Trophoblast cell (in vitro differentiated cells and primary cell): ENCODE measurements around the gene LHFPL4.
"Not testable (repeated sequence)": the region's sequence is repeated elsewhere in the genome, so short reads cannot be mapped to it uniquely, and the experiment has no call there.

ENCODE experiments used
- DNase-seq, 2 donors: peaks; one replicate each; pipeline ENCODE4 v3.0.0-alpha.2; 2016
- H2AFZ ChIP-seq: 2 replicates; pipeline ENCODE4 v1.6.1; 2013; ENCODE audit warnings: low read length, moderate library complexity, mild to moderate bottlenecking; ENCODE audit not compliant: insufficient read depth, poor library complexity
- H2AK5ac ChIP-seq: 2 replicates; pipeline ENCODE4 v1.6.1; 2013; ENCODE audit warnings: mild to moderate bottlenecking, low read length
- H2BK120ac ChIP-seq: 2 replicates; pipeline ENCODE4 v1.6.1; 2013; ENCODE audit warnings: low read length, mild to moderate bottlenecking, moderate library complexity; ENCODE audit not compliant: insufficient read depth, poor library complexity
- H2BK12ac ChIP-seq: 2 replicates; pipeline ENCODE4 v1.6.1; 2013; ENCODE audit warnings: mild to moderate bottlenecking, low read length, moderate library complexity
- H2BK5ac ChIP-seq: 2 replicates; pipeline ENCODE4 v1.6.1; 2013; ENCODE audit warnings: low read length, low read depth, moderate library complexity, mild to moderate bottlenecking; ENCODE audit not compliant: poor library complexity
- H3K14ac ChIP-seq: 2 replicates; pipeline ENCODE4 v1.6.1; 2013; ENCODE audit warnings: mild to moderate bottlenecking, low read length
- H3K18ac ChIP-seq: 2 replicates; pipeline ENCODE4 v1.6.1; 2013; ENCODE audit warnings: mild to moderate bottlenecking, low read length
- H3K23ac ChIP-seq: 2 replicates; pipeline ENCODE4 v1.6.1; 2013; ENCODE audit warnings: low read length
- H3K27ac ChIP-seq: 2 replicates; pipeline ENCODE4 v1.5.1; 2013; ENCODE audit warnings: low read depth, mild to moderate bottlenecking, inconsistent platforms, low read length, moderate library complexity
- H3K27me3 ChIP-seq: 2 replicates; pipeline ENCODE4 v1.6.1; 2013; ENCODE audit warnings: inconsistent platforms, mild to moderate bottlenecking, low read length, moderate library complexity; ENCODE audit not compliant: insufficient read depth
- H3K36me3 ChIP-seq, 2 experiments: 1 replicate in 1 of 2; 2 replicates in 1 of 2; pipeline ENCODE4 v1.6.1; 2013; ENCODE audit warnings: low read length in 2 of 2, mild to moderate bottlenecking in 2 of 2, moderate library complexity in 1 of 2; ENCODE audit not compliant: insufficient read depth in 2 of 2, control insufficient read depth in 1 of 2
- H3K4ac ChIP-seq: 2 replicates; pipeline ENCODE4 v1.6.1; 2013; ENCODE audit warnings: low read depth, mild to moderate bottlenecking, low read length, moderate library complexity
- H3K4me1 ChIP-seq, 2 experiments: 1 replicate in 1 of 2; 2 replicates in 1 of 2; pipeline ENCODE4 v1.6.1; 2013; ENCODE audit warnings: low read length in 2 of 2, mild to moderate bottlenecking in 2 of 2, moderate library complexity in 1 of 2; ENCODE audit not compliant: insufficient read depth in 2 of 2, control insufficient read depth in 1 of 2
- H3K4me2 ChIP-seq: 2 replicates; pipeline ENCODE4 v1.6.1; 2013; ENCODE audit warnings: inconsistent platforms, mild to moderate bottlenecking, low read length, moderate library complexity
- H3K4me3 ChIP-seq: 2 replicates; pipeline ENCODE4 v1.5.1; 2013; ENCODE audit warnings: mild to moderate bottlenecking, low read depth, low read length, inconsistent platforms
- H3K79me1 ChIP-seq: one replicate; pipeline ENCODE4 v1.6.1; 2013; ENCODE audit warnings: low read length
- H3K79me2 ChIP-seq: 2 replicates; pipeline ENCODE4 v1.6.1; 2013; ENCODE audit warnings: low read length, mild to moderate bottlenecking; ENCODE audit not compliant: control insufficient read depth, insufficient read depth, poor library complexity
- H3K9ac ChIP-seq: 2 replicates; pipeline ENCODE4 v1.6.1; 2013; ENCODE audit warnings: mild to moderate bottlenecking, low read length
- H3K9me3 ChIP-seq: 2 replicates; pipeline ENCODE4 v1.6.1; 2013; ENCODE audit warnings: low read depth, mild to moderate bottlenecking, control low read depth, inconsistent platforms, low read length; ENCODE audit not compliant: insufficient read depth
- H4K12ac ChIP-seq: 2 replicates; pipeline ENCODE4 v1.6.1; 2013; ENCODE audit warnings: low read depth, mild to moderate bottlenecking, low read length, moderate library complexity
- H4K8ac ChIP-seq: 2 replicates; pipeline ENCODE4 v1.6.1; 2013; ENCODE audit warnings: low read depth, mild to moderate bottlenecking, low read length, moderate library complexity
- H4K91ac ChIP-seq: one replicate; pipeline ENCODE4 v1.6.1; 2013; ENCODE audit warnings: low read depth, mild to moderate bottlenecking, low read length, moderate library complexity
- WGBS: extraction: QIAGEN DNeasy Blood & Tissue Kit; methylation state at CpG from one replicate; pipeline ENCODE4 v1.1.7; 2013; ENCODE audit warnings: missing lambda C conversion rate; ENCODE audit not compliant: insufficient read length, insufficient coverage; ENCODE audit errors: extremely low coverage; 5-methylcytosine and 5-hydroxymethylcytosine counted together

LHFPL4 gene

DNA sequence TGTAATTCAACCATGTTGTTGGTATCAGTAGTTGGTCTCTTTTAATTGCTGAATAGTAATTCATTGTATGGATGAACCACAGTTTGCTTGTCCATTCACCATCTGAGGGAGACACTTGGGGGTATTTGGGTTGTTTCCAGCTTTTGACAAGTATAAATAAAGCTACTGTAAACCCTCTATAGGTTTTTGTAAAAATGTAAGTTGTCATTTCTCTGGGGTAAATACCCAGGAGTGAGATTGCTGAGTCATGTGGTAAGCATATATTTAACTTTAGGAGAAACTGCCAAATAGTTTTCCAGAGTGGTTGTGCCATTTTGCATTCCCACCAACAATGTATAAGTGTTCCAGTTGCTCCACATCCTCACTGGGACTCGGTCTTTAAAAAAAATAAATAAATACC lies 15.4 kb upstream of the LHFPL4 start:
- WGBS = no CpG with 5 or more reads among the region's 1 CpG
- Histone ChIP-seq H3K4ac (no peak overlapping the region), H3K9ac (no peak overlapping the region), H2AFZ (no peak overlapping the region), H3K27ac (no peak overlapping the region), H3K4me2 (no peak overlapping the region), H3K27me3 (no peaks in the 10 kb centered on the region), H3K4me1 (no peaks in the 10 kb centered on the region), H2BK12ac (no peak overlapping the region), H2AK5ac (no peak overlapping the region), H4K12ac (no peak overlapping the region), H2BK5ac (no peak overlapping the region), H3K18ac (no peak overlapping the region), H3K4me3 (no peak overlapping the region), H2BK120ac (no peak overlapping the region), H3K23ac (no peak overlapping the region), H3K79me2 (no peaks in the 10 kb centered on the region), H3K79me1 (no peaks in the 10 kb centered on the region), H3K14ac (no peak overlapping the region), H3K36me3 (no peaks in the 10 kb centered on the region), H4K8ac (no peak overlapping the region), H4K91ac (no peak overlapping the region), H3K9me3 (no peaks in the 10 kb centered on the region)
- no peak for DNase-seq

DNA sequence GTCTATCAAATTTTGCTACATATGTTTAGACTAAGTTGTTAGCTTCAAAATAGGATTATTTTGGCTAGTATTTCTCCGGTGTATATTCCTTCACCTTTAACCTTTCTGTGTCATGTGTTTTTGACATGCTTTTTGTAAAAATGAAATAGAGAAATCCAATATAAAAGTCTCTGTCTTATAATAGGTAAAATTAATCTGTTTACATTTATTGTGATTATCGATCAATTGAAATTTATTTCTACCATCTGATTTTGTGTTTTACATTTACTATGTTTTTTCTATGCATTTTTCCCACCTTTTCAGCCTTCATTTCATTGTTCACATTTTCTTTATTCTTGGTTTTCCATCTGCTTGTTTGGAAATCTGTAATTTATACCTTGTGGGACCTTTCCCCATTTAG lies 11.7 kb upstream of the LHFPL4 start:
- Histone ChIP-seq H3K4me3 (no peak overlapping the region), H2BK12ac (no peak overlapping the region), H3K4me2 (no peak overlapping the region), H2AK5ac (no peak overlapping the region), H3K4ac (no peak overlapping the region), H4K8ac (no peak overlapping the region), H2AFZ (no peak overlapping the region), H3K27me3 (no peaks in the 10 kb centered on the region), H4K91ac (no peak overlapping the region), H3K18ac (no peak overlapping the region), H3K36me3 (no peaks in the 10 kb centered on the region), H4K12ac (no peak overlapping the region), H2BK5ac (no peak overlapping the region), H3K23ac (no peak overlapping the region), H3K14ac (no peak overlapping the region), H3K9ac (no peak overlapping the region), H3K27ac (no peak overlapping the region), H2BK120ac (no peak overlapping the region), H3K79me2 (no peaks in the 10 kb centered on the region), H3K9me3 (no peaks in the 10 kb centered on the region), H3K79me1 (no peaks in the 10 kb centered on the region), H3K4me1 (no peaks in the 10 kb centered on the region)
- DNase-seq = no peak
- no CpG with 5 or more reads among the region's 2 CpGs for WGBS

DNA sequence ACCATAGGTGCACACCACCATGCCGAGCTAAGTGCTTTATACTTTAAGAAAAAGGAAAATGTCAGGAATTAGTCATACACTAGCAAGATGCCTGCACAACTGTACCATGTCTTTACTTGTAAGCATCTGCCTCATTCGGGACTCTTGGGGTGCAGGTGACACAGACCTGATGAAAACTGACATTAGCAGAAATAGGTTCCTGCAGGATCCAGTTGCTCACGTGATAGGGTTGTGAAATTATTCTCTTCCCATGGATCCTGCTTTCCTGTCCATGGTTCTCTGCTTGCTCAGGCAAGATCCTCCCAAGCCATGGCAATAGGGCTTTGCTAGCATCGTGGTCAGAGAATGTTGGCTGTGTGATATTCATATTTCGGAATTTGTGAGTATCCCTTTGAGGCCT lies 10.2 kb upstream of the LHFPL4 start:
- no peak overlapping the region for H2BK5ac ChIP-seq
- H2AK5ac ChIP-seq = no peak overlapping the region
- no peak overlapping the region for H2AFZ ChIP-seq
- H3K4me3 ChIP-seq = no peak overlapping the region
- H3K4me1 ChIP-seq = no peaks in the 10 kb centered on the region
- no peaks in the 10 kb centered on the region for H3K27me3 ChIP-seq
- no peak overlapping the region for H3K23ac ChIP-seq
- DNase-seq = no peak
- no peak overlapping the region for H3K14ac ChIP-seq
- no peaks in the 10 kb centered on the region for H3K79me1 ChIP-seq
- H2BK120ac ChIP-seq = no peak overlapping the region
- no peak overlapping the region for H3K4me2 ChIP-seq
- H3K18ac ChIP-seq = no peak overlapping the region
- no peak overlapping the region for H3K4ac ChIP-seq
- H2BK12ac ChIP-seq = no peak overlapping the region
- H3K79me2 ChIP-seq = no peaks in the 10 kb centered on the region
- no peak overlapping the region for H4K12ac ChIP-seq
- no peak overlapping the region for H4K91ac ChIP-seq
- H3K27ac ChIP-seq = no peak overlapping the region
- no CpG with 5 or more reads among the region's 5 CpGs for WGBS
- H4K8ac ChIP-seq = no peak overlapping the region
- no peaks in the 10 kb centered on the region for H3K36me3 ChIP-seq
- no peak overlapping the region for H3K9ac ChIP-seq
- H3K9me3 ChIP-seq = no peaks in the 10 kb centered on the region

DNA sequence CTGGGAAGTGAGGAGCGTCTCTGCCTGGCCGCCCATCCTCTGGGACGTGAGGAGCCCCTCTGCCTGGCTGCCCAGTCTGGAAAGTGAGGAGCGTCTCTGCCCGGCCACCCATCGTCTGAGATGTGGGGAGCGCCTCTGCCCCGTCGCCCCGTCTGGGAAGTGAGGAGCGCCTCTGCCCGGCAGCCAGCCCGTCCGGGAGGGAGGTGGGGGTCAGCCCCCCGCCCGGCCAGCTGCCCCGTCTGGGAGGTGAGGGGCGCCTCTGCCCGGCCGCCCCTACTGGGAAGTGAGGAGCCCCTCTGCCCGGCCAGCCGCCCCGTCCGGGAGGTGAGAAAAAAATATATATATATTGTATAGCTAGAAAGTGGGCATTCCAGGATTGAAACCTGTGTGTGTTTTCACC lies 6.4 kb upstream of the LHFPL4 start:
- not testable (repeated sequence) for H3K9ac ChIP-seq, H2BK120ac ChIP-seq, H3K14ac ChIP-seq, H3K27me3 ChIP-seq, H3K4ac ChIP-seq, H3K9me3 ChIP-seq, H3K18ac ChIP-seq, H3K23ac ChIP-seq, H3K79me2 ChIP-seq, H4K12ac ChIP-seq, DNase-seq, H2BK5ac ChIP-seq, H3K27ac ChIP-seq, H4K8ac ChIP-seq, H3K4me1 ChIP-seq, H4K91ac ChIP-seq, H3K4me2 ChIP-seq, H2AFZ ChIP-seq, H3K36me3 ChIP-seq, H3K4me3 ChIP-seq, H3K79me1 ChIP-seq, H2AK5ac ChIP-seq, H2BK12ac ChIP-seq
- WGBS = no CpG with 5 or more reads among the region's 24 CpGs
